NCI-H1417 (cell line): ENCODE data around the gene UBN1.
"Not testable (repeated sequence)": the region's sequence is repeated elsewhere in the genome, so short reads cannot be mapped to it uniquely, and the experiment has no call there.

Experiments used
- DNase-seq, 3 experiments: peaks; one replicate each; lab custom pipeline; 2025; lab: John Stamatoyannopoulos, UW

UBN1 gene

GRCh38 chr16:4888428-4889135 lies 41.3 kb downstream of the UBN1 start:
- no peak for DNase-seq

GRCh38 chr16:4890026-4890425 lies 42.7 kb downstream of the UBN1 start:
- DNase-seq = peak in 1 of 3 experiments; percentile 0

GRCh38 chr16:4890686-4891085 lies 43.4 kb downstream of the UBN1 start:
- DNase-seq = no peak

GRCh38 chr16:4891097-4891885 lies 44.0 kb downstream of the UBN1 start:
- DNase-seq = no peak

- no peak for DNase-seq
Observed at GRCh38 chr16:4891886-4892216, 44.6 kb downstream of the UBN1 start.

- no peak for DNase-seq
Observed at GRCh38 chr16:4892361-4893102, 45.3 kb downstream of the UBN1 start.

- no peak for DNase-seq
Observed at GRCh38 chr16:4893103-4893862, 46.0 kb downstream of the UBN1 start.

- DNase-seq = peak in 1 of 3 experiments; percentile 2
Observed at GRCh38 chr16:4894276-4895150, 47.2 kb downstream of the UBN1 start.

GRCh38 chr16:4895366-4895765 lies 48.1 kb downstream of the UBN1 start:
- DNase-seq = no peak

GRCh38 chr16:4896761-4897160 lies 49.5 kb downstream of the UBN1 start:
- DNase-seq = not testable (repeated sequence)

- DNase-seq = no peak
Observed at GRCh38 chr16:4897328-4897727, 50.0 kb downstream of the UBN1 start.

GRCh38 chr16:4898811-4899473 lies 51.7 kb downstream of the UBN1 start:
- DNase-seq = no peak

GRCh38 chr16:4899474-4899846 lies 52.2 kb downstream of the UBN1 start:
- no peak for DNase-seq

GRCh38 chr16:4900036-4900435 lies 52.8 kb downstream of the UBN1 start:
- DNase-seq = no peak

GRCh38 chr16:4900750-4901149 lies 53.5 kb downstream of the UBN1 start:
- no peak for DNase-seq

GRCh38 chr16:4902038-4902437 lies 54.8 kb downstream of the UBN1 start:
- DNase-seq = no peak

- no peak for DNase-seq
Observed at GRCh38 chr16:4904108-4904941, 57.0 kb downstream of the UBN1 start.

- DNase-seq = no peak
Observed at GRCh38 chr16:4904942-4905615, 57.8 kb downstream of the UBN1 start.

- no peak for DNase-seq
Observed at GRCh38 chr16:4908854-4909401, 61.6 kb downstream of the UBN1 start.
